ENCODE data around the gene LRRFIP1. TPM values are rescaled to one million over a fixed set of nuclear protein-coding genes. Genes with fewer than 3 reads are reported as not detected.

LRRFIP1 gene
- polyA plus RNA-seq, 1 experiment: 71.1 TPM

- TF ChIP-seq CTCF (IDR thresholded peaks at IDR 0.05; ENCODE audit: low read depth, low read length): no peak
- Histone ChIP-seq H3K27ac (ENCODE audit: low read depth, low read length) (peak overlapping the region; percentile 39), H3K27me3 (ENCODE audit: control insufficient read depth, insufficient read depth, low read length) (no peaks in the 10 kb centered on the region), H3K9me3 (ENCODE audit: control insufficient read depth, insufficient read depth, low read length) (no peaks in the 10 kb centered on the region; the same call in 1 of the 2 replicates), H3K4me3 (ENCODE audit: low read depth, low read length) (no peak overlapping the region)
- DNase-seq (ENCODE audit: low read depth, low spot score): no peak
- POLR2A ChIA-PET: no interaction called here
- CTCF ChIA-PET: interaction anchor here (0.9 to 2.5 kb wide), 2 partner anchors 14 to 35 kb away, joined by 4 to 8 read pairs; no protein-coding TSS in a partner anchor
These were observed 80.6 kb downstream of the LRRFIP1 start for GRCh38 chr2:237708065-237708398.

- Histone ChIP-seq H3K9me3 (ENCODE audit: control insufficient read depth, insufficient read depth, low read length) (no peaks in the 10 kb centered on the region; the same call in 1 of the 2 replicates), H3K27ac (ENCODE audit: low read depth, low read length) (no peak overlapping the region), H3K27me3 (ENCODE audit: control insufficient read depth, insufficient read depth, low read length) (no peaks in the 10 kb centered on the region), H3K4me3 (ENCODE audit: low read depth, low read length) (no peak overlapping the region)
- TF ChIP-seq CTCF (IDR thresholded peaks at IDR 0.05; ENCODE audit: low read depth, low read length): no peak
- CTCF ChIA-PET: interaction anchor here (1.0 to 2.5 kb wide), 2 partner anchors 20 to 36 kb away, joined by 4 to 8 read pairs; no protein-coding TSS in a partner anchor
- POLR2A ChIA-PET: no interaction called here
- no peak for DNase-seq (ENCODE audit: low read depth, low spot score)
These were observed 81.1 kb downstream of the LRRFIP1 start for GRCh38 chr2:237708491-237708890.

GRCh38 chr2:237708961-237709360 is 81.6 kb downstream of the LRRFIP1 start:
- Histone ChIP-seq H3K27me3 (ENCODE audit: control insufficient read depth, insufficient read depth, low read length) (no peaks in the 10 kb centered on the region), H3K4me3 (ENCODE audit: low read depth, low read length) (no peak overlapping the region), H3K27ac (ENCODE audit: low read depth, low read length) (peak overlapping the region; percentile 11), H3K9me3 (ENCODE audit: control insufficient read depth, insufficient read depth, low read length) (no peaks in the 10 kb centered on the region; the same call in 1 of the 2 replicates)
- ChIA-PET CTCF (interaction anchor here (1.0 to 2.5 kb wide), 2 partner anchors 19 to 36 kb away, joined by 4 to 8 read pairs; no protein-coding TSS in a partner anchor), POLR2A (no interaction called here)
- DNase-seq (ENCODE audit: low read depth, low spot score): no peak
- TF ChIP-seq CTCF (IDR thresholded peaks at IDR 0.05; ENCODE audit: low read depth, low read length): no peak

GRCh38 chr2:237711458-237712150 is 84.2 kb downstream of the LRRFIP1 start:
- Histone ChIP-seq H3K27me3 (ENCODE audit: control insufficient read depth, insufficient read depth, low read length) (no peaks in the 10 kb centered on the region), H3K9me3 (ENCODE audit: control insufficient read depth, insufficient read depth, low read length) (no peaks in the 10 kb centered on the region; the same call in 1 of the 2 replicates), H3K27ac (ENCODE audit: low read depth, low read length) (no peak overlapping the region), H3K4me3 (ENCODE audit: low read depth, low read length) (no peak overlapping the region)
- DNase-seq (ENCODE audit: low read depth, low spot score): no peak
- CTCF ChIA-PET: no interaction called here
- TF ChIP-seq CTCF (IDR thresholded peaks at IDR 0.05; ENCODE audit: low read depth, low read length): no peak
- POLR2A ChIA-PET: no interaction called here

All from AG04450 (cell line).